CD14-positive monocyte (primary cell): ENCODE measurements around the gene FBLIM1. TPM values are rescaled to one million over a fixed set of nuclear protein-coding genes. Genes with fewer than 3 reads are reported as not detected.

Experiments
- DNase-seq, 3 donors: peaks; one replicate each; pipeline ENCODE4 v3.0.0-alpha.2; 2011 to 2022
- H2AFZ ChIP-seq: 2 replicates; pipeline ENCODE4 v1.6.0; 2012; ENCODE audit warnings: mild to moderate bottlenecking, low read depth, low read length, inconsistent platforms; ENCODE audit not compliant: insufficient read depth, poor library complexity, severe bottlenecking
- H3K27ac ChIP-seq, 2 donors: 1 replicate in 1 of 2; 2 replicates in 1 of 2; pipeline ENCODE4 v1.5.1; 2012 to 2013; ENCODE audit warnings: low read length in 2 of 2, control low read depth in 1 of 2, inconsistent platforms in 1 of 2, low read depth in 1 of 2, mild to moderate bottlenecking in 1 of 2
- H3K27me3 ChIP-seq, 2 donors: one replicate each; pipeline versions ENCODE4 v1.6.0 to v1.6.1; 2011 to 2013; ENCODE audit warnings: low read length in 2 of 2; ENCODE audit not compliant: control insufficient read depth in 2 of 2, insufficient read depth in 2 of 2
- H3K36me3 ChIP-seq, 2 donors: replicated peaks in 1 of 2; 1 replicate in 1 of 2; 2 replicates in 1 of 2; pipeline versions ENCODE4 v1.5.1 to v1.6.1; 2012 to 2013; ENCODE audit warnings: low read length in 2 of 2, control low read depth in 1 of 2, inconsistent platforms in 1 of 2, mild to moderate bottlenecking in 1 of 2; ENCODE audit not compliant: insufficient read depth in 2 of 2, control insufficient read depth in 1 of 2
- H3K4me1 ChIP-seq, 2 donors: 1 replicate in 1 of 2; 2 replicates in 1 of 2; pipeline versions ENCODE4 v1.5.1 to v1.6.1; 2012 to 2013; ENCODE audit warnings: low read length in 2 of 2, control low read depth in 1 of 2, inconsistent platforms in 1 of 2, mild to moderate bottlenecking in 1 of 2, moderate library complexity in 1 of 2; ENCODE audit not compliant: insufficient read depth in 2 of 2, control insufficient read depth in 1 of 2
- H3K4me2 ChIP-seq: replicated peaks from 2 replicates; pipeline ENCODE3; 2012; ENCODE audit warnings: low read length, moderate library complexity, mild to moderate bottlenecking; ENCODE audit not compliant: poor library complexity, severe bottlenecking; ENCODE audit errors: extremely low read depth
- H3K4me3 ChIP-seq, 3 experiments: fragments of 200-600 bp in 1 of 3; sonication (generic) in 1 of 3; replicated peaks in 1 of 3; 1 replicate in 2 of 3; 2 replicates in 1 of 3; pipeline ENCODE4 v1.5.1; 2011 to 2013; ENCODE audit warnings: low read length in 3 of 3, mild to moderate bottlenecking in 3 of 3, control low read depth in 2 of 3, low read depth in 2 of 3, inconsistent platforms in 1 of 3, moderate library complexity in 1 of 3
- H3K79me2 ChIP-seq: 2 replicates; pipeline ENCODE4 v1.6.0; 2012; ENCODE audit warnings: mild to moderate bottlenecking, control low read depth, inconsistent platforms, low read length, moderate library complexity; ENCODE audit not compliant: insufficient read depth
- H3K9ac ChIP-seq: 2 replicates; pipeline ENCODE4 v1.6.0; 2017; ENCODE audit warnings: low read length, mild to moderate bottlenecking; ENCODE audit not compliant: insufficient read depth, poor library complexity, severe bottlenecking
- H3K9me3 ChIP-seq, 2 donors: replicated peaks in 1 of 2; 1 replicate in 1 of 2; 2 replicates in 1 of 2; pipeline versions ENCODE4 v1.5.1 to v1.6.1; 2012 to 2013; ENCODE audit warnings: low read length in 2 of 2, control low read depth in 1 of 2; ENCODE audit not compliant: control insufficient read depth in 1 of 2, insufficient read depth in 1 of 2
- H4K20me1 ChIP-seq: 2 replicates; pipeline ENCODE4 v1.6.0; 2012; ENCODE audit warnings: mild to moderate bottlenecking, low read length, control low read depth, moderate library complexity; ENCODE audit not compliant: insufficient read depth
- H3K27ac Mint-ChIP-seq, 7 donors: one replicate each; pipeline ENCODE4 v1.8.0; 2020; ENCODE audit warnings: mild to moderate bottlenecking in 7 of 7, mixed read lengths in 7 of 7, moderate library complexity in 6 of 7, inconsistent platforms in 2 of 7
- H3K27me3 Mint-ChIP-seq, 3 donors: one replicate each; pipeline ENCODE4 v1.8.0; 2021 to 2022; ENCODE audit warnings: low read depth in 3 of 3, mild to moderate bottlenecking in 3 of 3, mixed read lengths in 3 of 3, moderate library complexity in 3 of 3, inconsistent platforms in 1 of 3
- H3K36me3 Mint-ChIP-seq, 2 donors: one replicate each; pipeline ENCODE4 v1.8.0; 2020; ENCODE audit warnings: mixed read lengths in 2 of 2, inconsistent platforms in 1 of 2, mild to moderate bottlenecking in 1 of 2
- H3K4me1 Mint-ChIP-seq: one replicate; pipeline ENCODE4 v1.8.0; 2020; ENCODE audit warnings: mild to moderate bottlenecking, mixed read lengths
- H3K4me3 Mint-ChIP-seq, 2 donors: one replicate each; pipeline ENCODE4 v1.8.0; 2020; ENCODE audit warnings: mild to moderate bottlenecking in 2 of 2, mixed read lengths in 2 of 2, moderate library complexity in 1 of 2
- H3K9me3 Mint-ChIP-seq, 7 donors: one replicate each; pipeline ENCODE4 v1.8.0; 2020 to 2022; ENCODE audit warnings: mixed read lengths in 7 of 7, mild to moderate bottlenecking in 6 of 7, moderate library complexity in 6 of 7, inconsistent platforms in 2 of 7
- CTCF ChIP-seq: fragments of 200-600 bp; IDR thresholded peaks from one replicate; pipeline ENCODE4 v1.8.0; 2022; ENCODE audit warnings: antibody characterized with exemption, mild to moderate bottlenecking
- WGBS: methylation state at CpG from one replicate; pipeline ENCODE4 v1.1.5; 2013; ENCODE audit warnings: missing lambda C conversion rate; ENCODE audit not compliant: insufficient coverage; 5-methylcytosine and 5-hydroxymethylcytosine counted together
- intact Hi-C, 2 donors: fragments of 100-400 bp; cut with micrococcal nuclease; formaldehyde crosslinking; loops; one replicate each; pipeline versions ENCODE4 v1.15.0 to v1.15.1; 2023
- polyA plus RNA-seq, 3 donors: library from polyadenylated mRNA; depleted of rRNA in 1 of 3; unstranded in 2 of 3; stranded (reverse) in 1 of 3; fragments of 300-500 nt in 2 of 3; fragments of >200 nt in 1 of 3; fragmentation: Illumina TruSeq in 2 of 3; gene quantifications; 1 replicate in 2 of 3; 2 replicates in 1 of 3; pipeline ENCODE4 v1.2.3, GENCODE V29; 2012 to 2021

FBLIM1 gene
- polyA plus RNA-seq, 3 donors, result not detected

- H3K79me2 ChIP-seq, result no peaks in the 10 kb centered on the region
- H3K4me3 Mint-ChIP-seq, result no peak overlapping the region
- peaks cover 0 to 2% (median 0%) of the 10 kb centered on the region in 7 donors for H3K9me3 Mint-ChIP-seq
- peaks cover 9 to 12% (median 11%) of the 10 kb centered on the region in 3 donors for H3K27me3 Mint-ChIP-seq
- no peak overlapping the region for H3K9ac ChIP-seq
- intact Hi-C loops, result no loop called here
- no peaks in the 10 kb centered on the region for H3K9me3 ChIP-seq
- no peaks in the 10 kb centered on the region for H3K36me3 Mint-ChIP-seq
- H3K27ac ChIP-seq, result no peak overlapping the region
- H3K27ac Mint-ChIP-seq, result peak overlapping the region in 1 of 7 donors; percentile 34
- H3K36me3 ChIP-seq, result no peaks in the 10 kb centered on the region
- H3K4me1 ChIP-seq, result no peaks in the 10 kb centered on the region
- H3K4me3 ChIP-seq, result no peak overlapping the region
- no peak overlapping the region for H3K4me2 ChIP-seq
- H2AFZ ChIP-seq, result no peak overlapping the region
- 84% methylated on average over 5 of the region's 6 CpGs for WGBS
- no peak for TF ChIP-seq CTCF
- no peaks in the 10 kb centered on the region for H4K20me1 ChIP-seq
- DNase-seq, result no peak
- no peaks in the 10 kb centered on the region for H3K4me1 Mint-ChIP-seq
- no peaks in the 10 kb centered on the region for H3K27me3 ChIP-seq
These were observed 13.4 kb downstream of the FBLIM1 start for GRCh38 chr1:15771836-15772515.

- H3K27me3 Mint-ChIP-seq, result peaks cover 10 to 16% (median 12%) of the 10 kb centered on the region in 3 donors
- Histone ChIP-seq H3K27me3 (no peaks in the 10 kb centered on the region), H3K79me2 (no peaks in the 10 kb centered on the region), H3K9me3 (no peaks in the 10 kb centered on the region), H4K20me1 (no peaks in the 10 kb centered on the region), H3K36me3 (no peaks in the 10 kb centered on the region), H2AFZ (no peak overlapping the region), H3K4me2 (no peak overlapping the region), H3K9ac (no peak overlapping the region), H3K27ac (no peak overlapping the region), H3K4me1 (no peaks in the 10 kb centered on the region), H3K4me3 (no peak overlapping the region)
- H3K9me3 Mint-ChIP-seq, result peaks cover 0 to 2% (median 0%) of the 10 kb centered on the region in 7 donors
- 90% methylated on average over 2 of the region's 2 CpGs for WGBS
- DNase-seq, result no peak
- H3K27ac Mint-ChIP-seq, result no peak overlapping the region
- intact Hi-C loops, result no loop called here
- TF ChIP-seq CTCF, result no peak
- no peak overlapping the region for H3K4me3 Mint-ChIP-seq
- no peaks in the 10 kb centered on the region for H3K36me3 Mint-ChIP-seq
- no peaks in the 10 kb centered on the region for H3K4me1 Mint-ChIP-seq
These were observed 17.1 kb downstream of the FBLIM1 start for GRCh38 chr1:15775706-15776105.
